K562 (cell line): ENCODE data around the gene PUS3. TPM values are rescaled to one million over a fixed set of nuclear protein-coding genes. Genes with fewer than 3 reads are reported as not detected.

Experiments used
- DPF2 ChIP-seq: fragments of 450-650 bp; IDR thresholded peaks from 2 replicates; pipeline ENCODE4 v1.6.1; 2016
- ESRRA ChIP-seq: fragments of 450-650 bp; IDR thresholded peaks from 2 replicates; pipeline ENCODE4 v1.6.1; 2014; ENCODE audit warnings: low read depth, mild to moderate bottlenecking, moderate library complexity, borderline replicate concordance
- PRDM10 ChIP-seq: fragments of 450-650 bp; IDR thresholded peaks from 2 replicates; pipeline ENCODE4 v1.6.1; 2018; ENCODE audit not compliant: partially characterized antibody
- ZNF124 ChIP-seq: sonication (generic); formaldehyde crosslinking; IDR thresholded peaks from 2 replicates; pipeline ENCODE4 v1.8.1; 2022; ENCODE audit warnings: missing genetic modification reagents
- polyA plus RNA-seq, 8 experiments: library from polyadenylated mRNA; depleted of rRNA in 4 of 8; stranded (reverse) in 5 of 8; unstranded in 3 of 8; fragments of >200 nt; fragmentation: Nextera tagmentation in 2 of 8; fragmentation: Illumina TruSeq in 1 of 8; extraction: Ambion mirVana in 2 of 8; extraction: Trizol in 1 of 8; gene quantifications; 2 replicates each; pipeline versions ENCODE4 v1.2.1 to v1.2.3, GENCODE V29; 2011 to 2014; ENCODE audit warnings: inconsistent platforms in 1 of 8, missing spikeins in 1 of 8
- total RNA-seq, 7 experiments: library from RNA; depleted of rRNA in 6 of 7; stranded (reverse); fragments of >200 nt in 6 of 7; fragmentation: Illumina TruSeq in 2 of 7; extraction: Trizol in 2 of 7; gene quantifications; 2 replicates each; pipeline versions ENCODE4 v1.2.1 to v1.2.3, GENCODE V29; 2011 to 2021; ENCODE audit warnings: low replicate concordance in 1 of 7

Gene PUS3
- total and polyA plus RNA-seq, 9 of the 15 experiments (the other 6 are each of a cell fraction or from before 2014, with no cell fraction given), result 16.5 to 49.2 (median 35.9) TPM

GRCh38 chr11:125890447-125891100 is 12.4 kb downstream of the PUS3 start (continued):
- TF ChIP-seq DPF2 (peak; percentile 80), PRDM10 (peak; percentile 25), ZNF124 (CRISPR knock-in tag) (no peak), ESRRA (peak; percentile 62; the same call in 1 of the 2 replicates)
